Prostate gland (tissue), 2 donors: Measurements from ENCODE around the gene RAD17. TPM values are rescaled to one million over a fixed set of nuclear protein-coding genes. Genes with fewer than 3 reads are reported as not detected.
"Not testable (repeated sequence)": the region's sequence is repeated elsewhere in the genome, so short reads cannot be mapped to it uniquely, and the experiment has no call there.

Source experiments
- DNase-seq: peaks from one replicate; pipeline ENCODE4 v3.0.0-alpha.2; 2019; ENCODE audit warnings: low spot score
- H3K27ac ChIP-seq, 2 donors: fragments of 200-600 bp; sonication (generic); 2 replicates each; pipeline ENCODE4 v1.5.1; 2017 to 2019
- H3K27me3 ChIP-seq: fragments of 200-600 bp; sonication (generic); replicated peaks from 2 replicates; pipeline ENCODE4 v1.5.1; 2019; ENCODE audit not compliant: insufficient read depth
- H3K36me3 ChIP-seq, 2 donors: fragments of 200-600 bp; sonication (generic); 1 replicate in 1 of 2; 2 replicates in 1 of 2; pipeline versions ENCODE4 v1.5.1 to v1.8.1; 2017 to 2019
- H3K4me1 ChIP-seq: fragments of 200-600 bp; sonication (generic); replicated peaks from 2 replicates; pipeline ENCODE4 v1.5.1; 2019
- H3K4me3 ChIP-seq, 2 donors: fragments of 200-600 bp; sonication (generic); 2 replicates each; pipeline ENCODE4 v1.5.1; 2017 to 2019
- H3K9me3 ChIP-seq: fragments of 200-600 bp; sonication (generic); 2 replicates; pipeline ENCODE4 v1.5.1; 2017
- CTCF ChIP-seq, 4 experiments: fragments of 200-600 bp in 2 of 4; fragments of 450-650 bp in 2 of 4; sonication (generic) in 2 of 4; IDR thresholded peaks; 1 replicate in 3 of 4; 2 replicates in 1 of 4; pipeline ENCODE4 v1.5.1; 2016 to 2019; ENCODE audit warnings: antibody characterized with exemption in 4 of 4, mild to moderate bottlenecking in 2 of 4, moderate library complexity in 2 of 4
- POLR2A ChIP-seq: fragments of 450-650 bp; IDR thresholded peaks from one replicate; pipeline ENCODE4 v1.6.1; 2016; ENCODE audit warnings: antibody characterized with exemption, mild to moderate bottlenecking
- POLR2AphosphoS5 ChIP-seq: sonication (generic); formaldehyde crosslinking; IDR thresholded peaks from one replicate; pipeline ENCODE4 v1.6.1; 2017; ENCODE audit warnings: antibody characterized with exemption
- WGBS: methylation state at CpG from one replicate; pipeline ENCODE4 v1.1.5; 2018; 5-methylcytosine and 5-hydroxymethylcytosine counted together
- intact Hi-C: fragments of 100-400 bp; cut with DNase I; formaldehyde crosslinking; loops from one replicate; pipeline ENCODE4 v1.14.2; 2022
- total RNA-seq, 2 donors: library from RNA; depleted of rRNA; stranded (reverse); fragments of >200 nt; gene quantifications; one replicate each; pipeline ENCODE4 v1.1.0, GENCODE V29; 2016

The RAD17 gene
- total RNA-seq, 2 donors from 2014 or later, result 28.8 to 29.5 TPM

- Histone ChIP-seq H3K4me1 (no peaks in the 10 kb centered on the region), H3K36me3 (no peaks in the 10 kb centered on the region), H3K4me3 (peak overlapping the region in 1 of 2 donors; percentile 66), H3K27ac (no peak overlapping the region), H3K27me3 (no peaks in the 10 kb centered on the region), H3K9me3 (no peaks in the 10 kb centered on the region)
- intact Hi-C loops, result loop anchor here (10.0 kb wide), 1 partner anchor 78 kb away; the partner anchor contains the start of gene OCLN
- no peak for DNase-seq
- TF ChIP-seq POLR2AphosphoS5, result no peak
- no peak for TF ChIP-seq CTCF (IDR thresholded peaks at IDR 0.05)
- TF ChIP-seq POLR2A, result no peak
These were observed 47.1 kb downstream of the RAD17 start for GRCh38 chr5:69416699-69417098.

GRCh38 chr5:69418554-69418953, 48.9 kb downstream of the RAD17 start:
- Histone ChIP-seq H3K36me3 (no peaks in the 10 kb centered on the region), H3K9me3 (no peaks in the 10 kb centered on the region), H3K4me3 (no peak overlapping the region), H3K4me1 (no peaks in the 10 kb centered on the region), H3K27ac (no peak overlapping the region), H3K27me3 (no peaks in the 10 kb centered on the region)
- TF ChIP-seq POLR2A (no peak), CTCF (IDR thresholded peaks at IDR 0.05) (no peak), POLR2AphosphoS5 (no peak)
- 98% methylated on average over 3 of the region's 3 CpGs for WGBS
- no peak for DNase-seq
- intact Hi-C loops, result loop anchor here (10.0 kb wide), 1 partner anchor 76 kb away; the partner anchor contains the start of gene OCLN

DNA sequence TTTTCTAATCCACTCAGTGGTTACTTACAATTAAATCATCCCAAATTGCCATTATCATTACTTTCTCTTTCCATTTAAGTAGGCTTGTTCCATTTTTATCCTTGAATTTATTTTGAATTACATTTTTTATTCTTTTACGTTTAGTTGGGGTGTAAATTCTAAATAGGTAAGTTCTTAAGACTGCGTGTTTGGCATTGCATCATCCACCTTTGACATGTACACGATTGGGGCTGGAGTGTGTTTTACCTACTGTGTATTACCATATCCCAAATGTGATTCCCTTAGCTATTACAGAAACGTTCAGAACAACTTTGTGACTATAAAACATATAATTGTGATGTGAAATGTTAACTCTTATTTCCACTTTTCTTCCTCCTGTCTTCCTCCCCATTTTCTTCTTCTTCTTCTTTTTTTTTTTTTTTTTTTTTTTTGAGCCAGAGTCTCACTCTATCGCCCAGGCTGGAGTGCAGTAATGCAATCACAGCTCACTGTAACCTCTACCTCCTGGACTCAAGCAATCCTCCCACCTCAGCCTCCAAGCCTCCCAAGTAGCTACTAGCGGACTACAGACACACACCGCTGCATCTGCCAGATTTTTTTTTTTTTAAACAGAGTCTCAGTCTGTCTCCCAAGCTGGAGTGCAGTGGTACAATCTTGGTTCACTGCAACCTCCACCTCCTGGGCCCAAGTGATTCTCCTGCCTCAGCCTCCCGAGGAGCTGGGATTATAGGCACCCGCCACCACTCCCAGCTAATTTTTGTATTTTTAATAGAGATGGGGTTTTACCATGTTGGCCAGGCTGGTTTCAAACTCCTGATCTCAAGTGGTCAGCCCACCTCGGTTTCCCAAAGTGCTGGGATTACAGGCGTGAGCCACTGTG, 62.0 kb downstream of the RAD17 start:
- TF ChIP-seq CTCF (IDR thresholded peaks at IDR 0.05) (no peak), POLR2AphosphoS5 (no peak), POLR2A (no peak)
- intact Hi-C loops, result no loop called here
- Histone ChIP-seq H3K27ac (no peak overlapping the region), H3K4me3 (no peak overlapping the region), H3K9me3 (no peaks in the 10 kb centered on the region), H3K36me3 (no peaks in the 10 kb centered on the region), H3K4me1 (no peaks in the 10 kb centered on the region), H3K27me3 (no peaks in the 10 kb centered on the region)
- WGBS, result 87% methylated on average over 11 of the region's 11 CpGs
- DNase-seq, result no peak

DNA sequence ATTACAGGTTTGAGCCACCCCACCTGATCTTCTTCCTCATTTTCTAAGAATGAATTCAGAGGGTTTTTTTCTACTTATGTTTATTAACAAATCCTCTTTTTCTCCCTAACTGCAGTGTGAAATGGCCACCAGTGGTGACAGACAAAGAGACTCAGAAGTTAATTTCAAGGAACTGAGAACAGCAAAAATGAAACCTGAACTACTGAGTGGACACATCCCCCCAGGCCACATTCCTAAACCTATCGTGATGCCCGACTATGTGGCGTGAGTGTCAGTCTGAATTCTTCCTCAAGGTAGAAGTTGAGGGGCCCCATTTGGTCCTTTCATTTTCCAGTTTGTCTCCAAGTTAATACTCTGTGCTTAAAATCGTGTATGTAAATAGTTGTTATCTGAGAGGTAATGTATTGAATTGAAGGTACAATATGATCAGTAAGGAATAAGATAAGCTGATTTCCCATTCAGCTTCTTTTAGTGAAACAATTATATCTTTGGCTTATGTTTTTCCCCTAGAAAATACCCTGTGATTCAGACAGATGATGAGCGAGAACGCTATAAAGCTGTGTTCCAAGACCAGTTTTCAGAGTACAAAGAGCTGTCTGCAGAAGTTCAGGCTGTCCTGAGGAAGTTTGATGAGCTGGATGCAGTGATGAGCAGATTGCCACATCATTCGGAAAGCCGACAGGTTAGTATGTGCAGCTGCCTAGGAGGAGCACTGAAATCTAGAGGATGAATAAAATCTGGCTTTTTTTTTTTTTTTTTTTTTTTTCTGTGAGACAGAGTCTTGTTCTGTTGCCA, 63.0 kb downstream of the RAD17 start:
- H3K9me3 ChIP-seq, result no peaks in the 10 kb centered on the region
- H3K36me3 ChIP-seq, result no peaks in the 10 kb centered on the region
- no peak for DNase-seq
- intact Hi-C loops, result no loop called here
- no peaks in the 10 kb centered on the region for H3K4me1 ChIP-seq
- TF ChIP-seq POLR2A (no peak), POLR2AphosphoS5 (no peak), CTCF (IDR thresholded peaks at IDR 0.05) (no peak)
- WGBS, result 71% methylated on average over 8 of the region's 8 CpGs
- no peak overlapping the region for H3K4me3 ChIP-seq
- H3K27ac ChIP-seq, result no peak overlapping the region
- no peaks in the 10 kb centered on the region for H3K27me3 ChIP-seq

GRCh38 chr5:69435276-69435884, 65.8 kb downstream of the RAD17 start:
- H3K27ac ChIP-seq, H3K36me3 ChIP-seq, H3K27me3 ChIP-seq, intact Hi-C loops, H3K9me3 ChIP-seq, H3K4me1 ChIP-seq, H3K4me3 ChIP-seq, DNase-seq: not testable (repeated sequence)
- 97% methylated on average over 5 of the region's 5 CpGs for WGBS
